Measurements from ENCODE around the gene MXI1.
"Not testable (repeated sequence)": the region's sequence is repeated elsewhere in the genome, so short reads cannot be mapped to it uniquely, and the experiment has no call there.

The MXI1 gene

DNA sequence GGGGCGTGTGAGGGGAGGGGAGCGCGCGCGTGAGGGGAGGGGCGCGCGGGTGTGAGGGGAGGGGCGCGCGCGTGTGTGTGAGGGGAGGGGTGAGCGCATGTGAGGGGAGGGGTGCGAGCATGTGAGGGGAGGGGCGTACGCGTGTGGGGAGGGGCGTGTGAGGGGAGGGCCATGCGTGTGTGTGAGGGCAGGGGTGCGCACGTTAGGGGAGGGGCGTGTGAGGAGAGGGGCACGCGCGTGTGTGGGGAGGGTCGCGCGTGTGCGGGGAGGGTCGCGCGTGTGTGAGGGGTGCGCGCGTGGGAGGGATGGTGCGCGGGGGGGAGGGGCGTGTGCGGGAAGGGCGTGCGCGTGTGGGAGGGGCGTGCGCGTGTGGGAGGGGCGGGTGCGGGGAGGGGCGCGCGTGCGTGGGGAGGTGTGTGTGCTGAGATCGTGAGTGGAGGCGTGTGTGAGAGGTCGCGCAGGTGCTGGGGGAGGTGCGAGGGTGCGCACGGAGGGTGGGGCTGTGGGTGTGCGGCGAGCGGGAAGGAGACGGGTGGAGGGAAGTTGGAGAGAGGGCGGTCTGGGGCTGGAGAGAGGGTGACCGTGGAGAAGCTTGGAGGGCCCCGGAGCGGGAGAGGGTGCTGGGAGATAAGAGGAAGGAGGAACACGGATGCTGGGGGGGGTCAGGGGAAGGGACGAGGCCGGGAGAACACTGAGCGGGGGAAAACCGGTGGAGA, 19.7 kb downstream of the MXI1 start:
- Histone ChIP-seq H3K4me3 (ENCODE audit: low read depth in 1 of 2, low read length in 2 of 2) (peak overlapping the region; percentile 56 to 85), H3K27ac (ENCODE audit: low read depth, low read length) (peak overlapping the region; percentile 90), H3K4me1 (ENCODE audit: insufficient read depth, low read length) (peaks cover 31% of the 10 kb centered on the region), H3K9ac (ENCODE audit: low read length) (peak overlapping the region; percentile 51), H3K36me3 (ENCODE audit: insufficient read depth, low read length) (peaks cover 11% of the 10 kb centered on the region), H3K9me3 (ENCODE audit: low read length) (no peaks in the 10 kb centered on the region), H3K27me3 (ENCODE audit: control insufficient read depth in 1 of 2, insufficient read depth in 2 of 2, low read length in 2 of 2) (no peaks in the 10 kb centered on the region)

DNA sequence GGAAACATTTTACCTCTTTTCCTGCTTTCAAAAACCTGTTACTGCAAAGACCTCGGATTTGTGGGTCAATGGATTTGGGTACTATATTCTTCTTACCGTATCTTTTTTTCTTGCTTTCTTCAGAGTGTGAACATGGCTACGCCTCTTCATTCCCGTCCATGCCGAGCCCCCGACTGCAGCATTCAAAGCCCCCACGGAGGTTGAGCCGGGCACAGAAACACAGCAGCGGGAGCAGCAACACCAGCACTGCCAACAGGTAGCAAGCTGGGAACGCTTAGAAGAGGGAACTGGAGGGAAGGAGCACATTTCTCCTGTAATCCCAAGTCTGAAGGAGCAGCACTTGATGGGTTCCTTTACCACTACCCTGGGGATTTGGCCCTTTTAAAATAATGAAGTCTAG, 20.7 kb downstream of the MXI1 start:
- Histone ChIP-seq H3K27ac (ENCODE audit: low read depth, low read length) (no peak overlapping the region), H3K9ac (ENCODE audit: low read length) (peak overlapping the region; percentile 51)

DNA sequence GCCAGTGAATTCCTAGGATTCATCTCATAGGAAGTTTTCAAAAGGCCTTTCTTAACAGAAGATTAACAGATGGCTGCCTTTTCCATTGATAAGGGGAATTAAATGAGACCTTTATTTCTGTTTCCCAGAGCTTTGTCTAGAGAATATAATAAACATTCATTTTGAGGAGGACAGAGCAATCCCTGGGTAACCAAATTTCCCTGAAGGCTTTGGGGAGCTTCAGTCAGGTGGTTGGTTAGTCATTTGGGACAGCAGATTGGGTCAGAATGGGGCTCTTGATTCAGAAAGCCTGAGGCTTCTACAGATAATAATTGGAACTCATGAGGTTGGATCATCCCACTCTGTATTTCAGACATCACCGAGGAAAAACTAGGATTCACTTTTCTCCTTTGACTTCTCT, 21.8 kb downstream of the MXI1 start:
- Histone ChIP-seq H3K4me3 (ENCODE audit: low read depth in 1 of 2, low read length in 2 of 2) (no peak overlapping the region), H3K9ac (ENCODE audit: low read length) (no peak overlapping the region), H3K27me3 (ENCODE audit: control insufficient read depth in 1 of 2, insufficient read depth in 2 of 2, low read length in 2 of 2) (no peaks in the 10 kb centered on the region), H3K27ac (ENCODE audit: low read depth, low read length) (no peak overlapping the region), H3K9me3 (ENCODE audit: low read length) (no peaks in the 10 kb centered on the region), H3K36me3 (ENCODE audit: insufficient read depth, low read length) (peaks cover 11% of the 10 kb centered on the region), H3K4me1 (ENCODE audit: insufficient read depth, low read length) (peaks cover 21% of the 10 kb centered on the region)

More for the DNA sequence above, 20.7 kb downstream of the MXI1 start:
- Histone ChIP-seq H3K27me3 (ENCODE audit: control insufficient read depth in 1 of 2, insufficient read depth in 2 of 2, low read length in 2 of 2) (no peaks in the 10 kb centered on the region), H3K36me3 (ENCODE audit: insufficient read depth, low read length) (peaks cover 11% of the 10 kb centered on the region), H3K9me3 (ENCODE audit: low read length) (no peaks in the 10 kb centered on the region), H3K4me3 (ENCODE audit: low read depth in 1 of 2, low read length in 2 of 2) (peak overlapping the region in 1 of 2 donors; percentile 56), H3K4me1 (ENCODE audit: insufficient read depth, low read length) (peaks cover 21% of the 10 kb centered on the region)

DNA sequence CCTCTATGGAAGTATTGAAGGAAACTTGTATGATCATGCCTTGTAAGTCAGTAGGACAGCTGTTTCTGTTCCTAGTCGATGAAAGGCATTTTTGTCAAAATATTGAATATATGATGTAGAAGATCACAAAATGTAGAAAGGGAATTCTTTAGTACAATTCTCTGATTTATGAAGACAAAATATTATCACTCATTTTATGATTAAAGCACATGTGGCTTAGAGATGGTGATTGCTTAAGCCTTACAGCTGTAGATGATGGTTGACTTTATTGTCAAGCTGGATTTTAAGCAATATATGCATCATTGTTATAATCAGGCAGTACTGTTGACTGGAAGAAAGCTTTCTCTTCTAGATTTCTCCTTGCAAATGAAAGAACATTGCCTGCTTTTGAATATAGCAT, 26.4 kb downstream of the MXI1 start:
- peaks cover 6% of the 10 kb centered on the region for H3K4me1 ChIP-seq (ENCODE audit: insufficient read depth, low read length)
- H3K4me3 ChIP-seq (ENCODE audit: low read depth in 1 of 2, low read length in 2 of 2): no peak overlapping the region
- H3K36me3 ChIP-seq (ENCODE audit: insufficient read depth, low read length): peaks cover 10% of the 10 kb centered on the region
- no peaks in the 10 kb centered on the region for H3K27me3 ChIP-seq (ENCODE audit: control insufficient read depth in 1 of 2, insufficient read depth in 2 of 2, low read length in 2 of 2)
- no peak overlapping the region for H3K9ac ChIP-seq (ENCODE audit: low read length)
- H3K9me3 ChIP-seq (ENCODE audit: low read length): no peaks in the 10 kb centered on the region
- no peak overlapping the region for H3K27ac ChIP-seq (ENCODE audit: low read depth, low read length)

DNA sequence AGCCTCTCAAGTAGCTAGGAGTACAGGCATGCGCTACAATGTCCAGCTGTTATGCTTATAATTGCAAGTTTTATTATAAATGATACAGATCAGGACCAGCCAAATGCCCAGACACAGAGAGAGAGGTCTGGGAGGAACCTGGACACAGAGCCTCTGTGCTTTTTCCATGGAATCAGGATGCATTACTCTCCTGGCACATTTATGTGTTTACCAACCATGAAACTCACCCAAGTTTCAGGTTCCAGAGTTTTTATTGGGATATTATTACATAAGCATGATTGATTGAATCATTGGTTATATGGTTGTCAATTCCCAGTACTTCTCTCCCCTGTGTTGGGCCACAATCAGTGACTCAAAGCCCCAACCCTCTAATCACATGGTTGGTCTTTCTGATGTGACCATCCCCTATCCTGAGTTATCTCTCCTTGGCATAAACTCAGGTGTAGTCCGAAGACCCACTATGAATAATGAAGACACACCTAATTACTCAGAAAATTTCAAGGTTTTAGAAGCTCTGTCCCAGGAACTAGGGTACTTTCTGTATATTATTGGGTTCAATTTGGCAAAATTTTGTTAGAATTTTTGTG, 30.6 kb downstream of the MXI1 start:
- Histone ChIP-seq H3K4me1 (ENCODE audit: insufficient read depth, low read length) (peaks cover 20% of the 10 kb centered on the region), H3K9me3 (ENCODE audit: low read length) (no peaks in the 10 kb centered on the region), H3K27me3 (ENCODE audit: control insufficient read depth in 1 of 2, insufficient read depth in 2 of 2, low read length in 2 of 2) (no peaks in the 10 kb centered on the region), H3K9ac (ENCODE audit: low read length) (no peak overlapping the region), H3K4me3 (ENCODE audit: low read depth in 1 of 2, low read length in 2 of 2) (no peak overlapping the region), H3K36me3 (ENCODE audit: insufficient read depth, low read length) (peaks cover 5% of the 10 kb centered on the region), H3K27ac (ENCODE audit: low read depth, low read length) (no peak overlapping the region)

DNA sequence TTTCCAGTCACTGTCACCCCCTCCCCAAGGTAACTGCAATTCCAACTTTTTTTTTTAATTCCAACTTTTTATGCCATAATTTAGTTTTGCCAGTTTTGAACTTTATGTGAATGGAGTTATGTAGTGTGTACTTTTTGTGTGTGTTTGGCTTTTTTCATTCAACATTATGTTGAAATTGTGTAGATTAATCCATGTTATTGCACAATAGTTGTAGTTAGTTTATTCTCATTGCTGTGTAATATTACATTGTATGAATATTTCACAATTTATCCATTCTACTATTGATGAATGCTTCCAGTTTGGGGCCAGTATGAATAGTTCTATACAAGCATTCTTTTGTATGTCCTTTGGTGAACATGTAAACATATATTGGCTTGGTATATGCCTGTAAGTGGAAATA, 32.5 kb downstream of the MXI1 start:
- no peaks in the 10 kb centered on the region for H3K9me3 ChIP-seq (ENCODE audit: low read length)
- H3K9ac ChIP-seq (ENCODE audit: low read length): no peak overlapping the region
- peaks cover 9% of the 10 kb centered on the region for H3K36me3 ChIP-seq (ENCODE audit: insufficient read depth, low read length)
- no peaks in the 10 kb centered on the region for H3K27me3 ChIP-seq (ENCODE audit: control insufficient read depth in 1 of 2, insufficient read depth in 2 of 2, low read length in 2 of 2)
- no peak overlapping the region for H3K27ac ChIP-seq (ENCODE audit: low read depth, low read length)
- peaks cover 26% of the 10 kb centered on the region for H3K4me1 ChIP-seq (ENCODE audit: insufficient read depth, low read length)
- no peak overlapping the region for H3K4me3 ChIP-seq (ENCODE audit: low read depth in 1 of 2, low read length in 2 of 2)

DNA sequence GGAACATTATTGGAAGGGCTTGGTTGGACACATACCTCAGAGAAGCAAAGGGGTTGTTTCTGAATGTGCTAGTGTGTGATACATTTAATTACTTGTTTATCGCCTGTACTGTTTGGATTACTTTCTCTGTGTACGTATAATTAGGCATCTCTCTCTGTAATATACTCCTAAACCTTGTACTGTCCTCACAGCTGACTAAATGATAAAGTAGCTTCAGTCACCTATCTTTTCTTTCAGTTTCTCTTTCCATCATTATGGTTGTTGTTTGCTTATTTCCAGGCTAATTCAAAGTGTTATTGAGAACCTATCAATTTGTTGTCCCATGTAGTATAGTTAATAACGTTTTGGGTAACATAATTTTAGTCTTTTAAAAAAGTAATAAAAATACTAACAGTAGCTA, 34.0 kb downstream of the MXI1 start:
- Histone ChIP-seq H3K4me1 (ENCODE audit: insufficient read depth, low read length) (peaks cover 26% of the 10 kb centered on the region), H3K4me3 (ENCODE audit: low read depth in 1 of 2, low read length in 2 of 2) (no peak overlapping the region), H3K9ac (ENCODE audit: low read length) (no peak overlapping the region), H3K9me3 (ENCODE audit: low read length) (no peaks in the 10 kb centered on the region), H3K27ac (ENCODE audit: low read depth, low read length) (no peak overlapping the region), H3K36me3 (ENCODE audit: insufficient read depth, low read length) (peaks cover 10% of the 10 kb centered on the region), H3K27me3 (ENCODE audit: control insufficient read depth in 1 of 2, insufficient read depth in 2 of 2, low read length in 2 of 2) (no peaks in the 10 kb centered on the region)

DNA sequence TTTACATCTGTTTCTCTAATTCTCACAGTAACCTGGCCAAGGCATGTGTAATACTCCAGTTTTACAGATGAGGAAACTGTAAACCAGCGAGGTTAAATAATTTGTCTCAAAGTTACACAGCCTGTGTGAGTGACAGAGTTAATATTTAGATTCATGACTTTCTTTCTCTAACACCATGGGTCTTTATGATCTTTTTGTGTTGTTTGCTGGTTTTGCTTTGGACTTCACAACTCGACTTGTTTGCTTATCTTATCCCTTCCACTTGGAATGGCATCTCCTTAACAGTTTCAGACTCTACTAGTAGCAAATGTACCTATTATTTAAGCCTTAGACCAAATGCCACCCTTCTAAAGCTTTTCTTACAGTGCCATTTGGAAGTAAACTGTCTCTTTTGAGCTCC, 34.4 kb downstream of the MXI1 start:
- no peaks in the 10 kb centered on the region for H3K27me3 ChIP-seq (ENCODE audit: control insufficient read depth in 1 of 2, insufficient read depth in 2 of 2, low read length in 2 of 2)
- H3K9me3 ChIP-seq (ENCODE audit: low read length): no peaks in the 10 kb centered on the region
- no peak overlapping the region for H3K4me3 ChIP-seq (ENCODE audit: low read depth in 1 of 2, low read length in 2 of 2)
- H3K27ac ChIP-seq (ENCODE audit: low read depth, low read length): no peak overlapping the region
- H3K4me1 ChIP-seq (ENCODE audit: insufficient read depth, low read length): peaks cover 26% of the 10 kb centered on the region
- peaks cover 10% of the 10 kb centered on the region for H3K36me3 ChIP-seq (ENCODE audit: insufficient read depth, low read length)
- H3K9ac ChIP-seq (ENCODE audit: low read length): no peak overlapping the region

DNA sequence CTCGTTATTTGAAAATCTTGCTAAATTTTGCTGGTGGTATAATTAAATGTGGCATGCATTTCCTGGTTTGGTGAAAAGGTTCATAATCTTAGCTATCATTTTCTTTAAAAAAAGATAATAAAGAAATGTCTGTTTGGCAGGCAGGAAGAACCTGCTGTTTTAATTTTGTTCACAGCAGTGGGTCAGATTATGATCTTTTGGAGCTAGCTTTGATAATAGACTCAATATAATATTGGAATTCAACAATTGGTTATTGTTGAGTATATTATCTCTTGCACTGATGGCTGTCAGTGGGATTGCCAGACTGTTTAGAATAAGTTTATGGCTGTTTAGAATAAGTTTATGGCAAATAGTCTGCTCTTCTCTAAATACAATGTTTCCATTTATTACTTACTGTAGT, 35.1 kb downstream of the MXI1 start:
- no peak overlapping the region for H3K4me3 ChIP-seq (ENCODE audit: low read depth in 1 of 2, low read length in 2 of 2)
- peaks cover 10% of the 10 kb centered on the region for H3K36me3 ChIP-seq (ENCODE audit: insufficient read depth, low read length)
- no peaks in the 10 kb centered on the region for H3K27me3 ChIP-seq (ENCODE audit: control insufficient read depth in 1 of 2, insufficient read depth in 2 of 2, low read length in 2 of 2)
- no peaks in the 10 kb centered on the region for H3K9me3 ChIP-seq (ENCODE audit: low read length)
- H3K4me1 ChIP-seq (ENCODE audit: insufficient read depth, low read length): peaks cover 26% of the 10 kb centered on the region
- H3K9ac ChIP-seq (ENCODE audit: low read length): no peak overlapping the region
- H3K27ac ChIP-seq (ENCODE audit: low read depth, low read length): no peak overlapping the region

DNA sequence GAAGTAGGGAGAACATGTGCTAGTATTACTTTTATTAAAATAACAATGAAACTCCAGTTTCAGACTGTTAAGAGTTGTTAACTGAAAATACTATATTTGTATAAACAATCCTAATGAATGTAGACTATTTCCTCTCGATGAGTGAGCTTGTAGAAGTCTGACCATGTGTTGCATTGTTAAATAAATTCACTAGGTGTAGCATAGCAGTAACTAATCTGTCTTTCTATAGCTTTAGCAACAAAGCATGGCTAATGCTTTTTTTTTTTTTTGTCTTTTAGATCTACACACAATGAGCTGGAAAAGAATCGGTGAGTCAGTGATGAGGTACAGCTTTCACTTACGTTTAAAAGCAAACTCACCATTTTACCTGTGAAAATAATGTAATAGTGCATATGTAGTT, 37.1 kb downstream of the MXI1 start:
- no peak overlapping the region for H3K27ac ChIP-seq (ENCODE audit: low read depth, low read length)
- no peak overlapping the region for H3K4me3 ChIP-seq (ENCODE audit: low read depth in 1 of 2, low read length in 2 of 2)
- H3K9ac ChIP-seq (ENCODE audit: low read length): no peak overlapping the region
- H3K27me3 ChIP-seq (ENCODE audit: control insufficient read depth in 1 of 2, insufficient read depth in 2 of 2, low read length in 2 of 2): no peaks in the 10 kb centered on the region
- peaks cover 26% of the 10 kb centered on the region for H3K4me1 ChIP-seq (ENCODE audit: insufficient read depth, low read length)
- H3K36me3 ChIP-seq (ENCODE audit: insufficient read depth, low read length): peaks cover 5% of the 10 kb centered on the region
- no peaks in the 10 kb centered on the region for H3K9me3 ChIP-seq (ENCODE audit: low read length)

DNA sequence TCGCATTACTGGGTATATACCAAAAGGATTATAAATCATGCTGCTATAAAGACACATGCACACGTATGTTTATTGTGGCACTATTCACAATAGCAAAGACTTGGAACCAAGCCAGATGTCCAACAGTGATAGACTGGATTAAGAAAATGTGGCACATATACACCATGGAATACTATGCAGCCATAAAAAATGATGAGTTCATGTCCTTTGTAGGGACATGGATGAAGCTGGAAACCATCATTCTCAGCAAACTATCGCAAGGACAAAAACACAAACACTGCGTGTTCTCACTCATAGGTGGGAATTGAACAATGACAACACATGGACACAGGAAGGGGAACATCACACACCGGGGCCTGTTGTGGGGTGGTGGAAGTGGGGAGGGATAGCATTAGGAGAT, 40.4 kb downstream of the MXI1 start:
- not testable (repeated sequence) for H3K9me3 ChIP-seq (ENCODE audit: low read length); H3K36me3 ChIP-seq (ENCODE audit: insufficient read depth, low read length); H3K4me3 ChIP-seq (ENCODE audit: low read depth in 1 of 2, low read length in 2 of 2)

DNA sequence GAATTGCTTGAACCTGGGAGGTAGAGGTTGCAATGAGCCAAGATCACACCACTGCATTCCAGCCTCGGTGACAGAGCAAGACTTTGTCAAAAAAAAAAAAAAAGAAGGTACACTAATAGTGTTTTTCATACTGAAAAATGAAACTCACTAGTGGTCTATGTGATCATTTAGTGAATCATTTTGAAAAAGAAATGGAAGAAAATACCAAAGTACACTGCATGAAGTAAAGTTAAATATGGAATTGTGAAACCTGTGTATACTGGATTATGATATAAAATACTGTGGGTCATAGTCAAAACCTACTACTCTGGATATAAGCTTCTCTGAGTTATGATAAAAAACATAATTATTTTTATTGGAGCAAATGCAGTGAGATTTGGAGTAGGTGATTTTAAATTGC, 42.1 kb downstream of the MXI1 start:
- not testable (repeated sequence) for H3K9ac ChIP-seq (ENCODE audit: low read length)

More for the DNA sequence above, 40.4 kb downstream of the MXI1 start:
- not testable (repeated sequence) for H3K9ac ChIP-seq (ENCODE audit: low read length); H3K27ac ChIP-seq (ENCODE audit: low read depth, low read length); H3K27me3 ChIP-seq (ENCODE audit: control insufficient read depth in 1 of 2, insufficient read depth in 2 of 2, low read length in 2 of 2)
- peaks cover 16% of the 10 kb centered on the region for H3K4me1 ChIP-seq (ENCODE audit: insufficient read depth, low read length)

More for the DNA sequence above, 42.1 kb downstream of the MXI1 start:
- not testable (repeated sequence) for H3K9me3 ChIP-seq (ENCODE audit: low read length); H3K36me3 ChIP-seq (ENCODE audit: insufficient read depth, low read length); H3K27me3 ChIP-seq (ENCODE audit: control insufficient read depth in 1 of 2, insufficient read depth in 2 of 2, low read length in 2 of 2); H3K4me3 ChIP-seq (ENCODE audit: low read depth in 1 of 2, low read length in 2 of 2); H3K4me1 ChIP-seq (ENCODE audit: insufficient read depth, low read length); H3K27ac ChIP-seq (ENCODE audit: low read depth, low read length)
